Muscle of back (tissue), 13 donors: ENCODE results near the gene ELF5. TPM values are rescaled to one million over a fixed set of nuclear protein-coding genes. Genes with fewer than 3 reads are reported as not detected.

Experiments used
- DNase-seq, 3 donors: peaks; one replicate each; pipeline versions ENCODE4 v3.0.0 to v3.0.0-alpha.2; 2013
- long read RNA-seq, 9 donors: transcript quantifications; one replicate each; lab custom pipeline, GENCODE V29; 2026
- polyA plus RNA-seq, 10 donors: library from polyadenylated mRNA; unstranded; fragments of 120-200 nt; gene quantifications; one replicate each; pipeline ENCODE4 v1.2.1, GENCODE V29; 2013; ENCODE audit not compliant: insufficient read length in 10 of 10

Gene ELF5
- 1 to 10 TPM in 2 of 10 donors, not detected in 8; 3.5 to 9.4 TPM for polyA plus RNA-seq
- long read RNA-seq, donor 1, result 0 reads
- long read RNA-seq, donor 2, result 0 reads
- long read RNA-seq, donor 3, result 0 reads
- long read RNA-seq, donor 4, result 0 reads
- long read RNA-seq, donor 5, result 0 reads
- long read RNA-seq, donor 6, result 0 reads
- long read RNA-seq, donor 7, result 0 reads
- long read RNA-seq, donor 8, result 0 reads
- long read RNA-seq, donor 9, result 0 reads

GRCh38 chr11:34513682-34514449 lies at the start of gene ELF5:
Gene ELF5, minus strand, starts transcription at chr11:34513794. Its CDS starts 8,045 bp downstream, at chr11:34505749.
- no peak for DNase-seq

- no peak for DNase-seq
Measured at GRCh38 chr11:34562976-34563375, 49.4 kb upstream of the ELF5 start.

DNA sequence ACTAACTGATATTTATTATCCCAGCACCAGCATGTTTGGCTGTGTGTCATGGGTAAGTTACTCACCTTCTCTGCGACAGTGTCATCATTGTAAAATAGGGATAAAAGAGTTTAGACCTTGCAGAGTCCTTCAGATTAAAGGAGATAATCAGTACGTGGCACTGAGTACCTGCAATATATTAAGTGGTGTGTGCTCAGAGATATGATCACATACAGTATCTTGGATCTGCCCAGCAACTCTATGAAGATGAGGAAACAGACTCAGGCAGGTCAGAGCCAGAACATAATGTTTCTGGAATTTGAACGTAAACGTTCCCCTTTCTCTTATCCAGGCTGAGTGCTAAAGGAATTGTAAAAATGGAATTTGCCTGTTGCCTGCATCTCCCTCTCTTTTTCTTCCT lies 46.9 kb upstream of the ELF5 start:
- no peak for DNase-seq

DNA sequence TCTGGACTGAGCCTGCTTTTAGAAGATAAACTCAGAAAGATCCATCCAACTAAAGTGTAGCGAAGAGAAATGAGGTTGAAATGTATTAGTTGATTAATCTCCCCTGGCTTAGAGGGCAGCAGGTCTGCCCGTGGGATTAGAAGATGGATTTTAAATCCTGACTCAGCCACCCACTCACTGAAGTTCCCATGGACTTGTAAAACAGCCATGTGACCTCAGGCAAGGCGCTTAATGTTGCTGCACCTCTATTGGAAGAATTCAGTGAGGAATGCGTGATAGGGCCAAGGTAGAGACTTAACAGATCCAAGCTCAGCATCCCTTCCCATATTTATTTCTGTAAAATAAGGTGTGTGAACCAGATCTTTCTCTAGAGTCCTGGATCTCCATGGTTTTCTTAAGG lies 45.1 kb upstream of the ELF5 start:
- DNase-seq, result no peak

DNA sequence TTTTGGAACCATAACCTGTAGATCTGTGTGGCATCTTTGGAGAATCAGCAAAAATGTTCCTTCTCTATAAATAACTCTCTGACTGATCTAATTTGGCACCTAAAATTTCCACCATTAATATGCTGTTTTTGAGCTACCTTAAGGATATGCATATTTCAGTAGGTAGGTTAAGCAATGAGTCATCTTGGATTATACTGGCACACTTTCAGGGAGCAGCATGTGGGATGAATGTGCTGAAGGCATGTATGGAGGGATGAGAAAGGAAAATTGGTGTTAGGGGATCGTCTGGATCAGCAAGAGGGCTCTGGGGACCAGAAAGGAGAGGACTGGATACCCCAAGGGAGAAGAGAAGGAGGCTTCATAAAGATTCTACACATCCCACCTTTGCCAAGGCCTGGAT lies 44.6 kb upstream of the ELF5 start:
- no peak for DNase-seq

GRCh38 chr11:34552270-34552669 lies 38.7 kb upstream of the ELF5 start:
- peak in 1 of 3 donors; percentile 11 for DNase-seq

GRCh38 chr11:34549271-34549670 lies 35.7 kb upstream of the ELF5 start:
- no peak for DNase-seq

DNA sequence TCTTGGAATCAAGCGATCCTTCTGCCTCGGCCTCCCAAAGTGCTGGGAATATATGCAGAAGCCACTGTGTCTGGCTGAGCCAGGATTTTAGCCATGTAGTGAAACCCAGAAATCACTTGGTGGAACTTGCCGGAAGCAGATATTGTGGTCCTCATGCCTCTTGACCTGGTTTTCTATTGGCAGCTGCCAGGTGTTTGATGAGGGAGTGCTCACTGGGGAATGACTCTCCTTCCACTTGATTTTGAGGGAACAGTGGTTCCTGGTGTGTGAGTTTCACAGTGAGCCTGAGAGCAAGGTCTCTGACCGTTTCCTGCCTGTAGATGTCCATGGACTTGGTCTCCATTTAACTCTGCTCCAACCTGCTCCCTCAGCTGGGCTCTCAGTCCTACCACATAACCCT lies 34.7 kb upstream of the ELF5 start:
- DNase-seq, result no peak

DNA sequence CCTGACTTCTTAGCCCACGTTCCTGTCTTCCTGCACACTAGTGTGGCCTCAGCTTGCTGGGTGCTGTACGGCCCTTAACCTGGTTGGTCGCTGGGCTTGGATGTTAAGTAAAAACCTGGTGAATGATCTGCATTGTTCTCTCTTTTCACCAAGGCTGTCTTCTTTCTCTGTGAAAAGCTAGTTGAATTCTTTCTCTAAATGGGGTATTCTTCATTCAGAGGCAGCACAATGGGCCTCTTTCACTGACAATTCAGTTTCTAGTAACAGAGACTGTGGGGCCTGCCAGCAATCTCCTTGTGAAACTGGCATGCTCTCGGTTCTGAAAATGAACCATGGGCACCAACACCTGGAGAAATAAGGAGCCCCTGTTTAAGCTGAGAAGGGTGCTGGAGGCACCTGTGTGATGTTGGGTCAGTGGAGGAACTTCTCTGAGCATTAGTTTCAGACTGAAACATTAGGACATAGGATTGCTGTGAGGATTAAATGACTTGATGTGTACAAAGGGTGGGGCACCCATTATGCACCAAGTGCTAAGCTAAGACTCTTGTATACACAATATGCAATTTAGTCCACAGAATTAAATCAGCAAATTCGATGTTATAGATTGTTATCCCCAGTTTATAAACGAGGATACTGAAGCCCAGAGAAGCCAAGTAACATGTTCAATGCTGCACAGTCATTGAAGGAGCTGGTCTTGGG lies 33.1 kb upstream of the ELF5 start:
- no peak for DNase-seq

DNA sequence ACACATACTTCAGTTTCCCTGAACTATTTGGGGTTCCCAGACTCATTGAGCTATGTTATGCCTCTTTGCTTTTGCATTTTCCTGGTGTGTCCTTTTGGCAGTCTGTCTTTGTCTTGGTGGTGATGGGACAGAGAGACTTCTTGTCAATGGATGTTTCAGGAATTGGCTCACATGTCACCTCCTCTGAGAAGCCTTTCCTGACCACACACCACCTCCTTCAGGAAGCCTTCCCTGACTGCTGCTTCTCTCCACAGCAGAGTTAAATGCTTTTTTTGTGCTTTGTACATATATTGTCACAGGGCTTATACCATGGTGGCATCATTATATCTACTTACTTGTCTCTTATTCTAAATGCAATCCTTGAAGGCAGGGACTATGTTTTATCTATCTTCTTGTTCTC lies 28.5 kb upstream of the ELF5 start:
- DNase-seq, result no peak

DNA sequence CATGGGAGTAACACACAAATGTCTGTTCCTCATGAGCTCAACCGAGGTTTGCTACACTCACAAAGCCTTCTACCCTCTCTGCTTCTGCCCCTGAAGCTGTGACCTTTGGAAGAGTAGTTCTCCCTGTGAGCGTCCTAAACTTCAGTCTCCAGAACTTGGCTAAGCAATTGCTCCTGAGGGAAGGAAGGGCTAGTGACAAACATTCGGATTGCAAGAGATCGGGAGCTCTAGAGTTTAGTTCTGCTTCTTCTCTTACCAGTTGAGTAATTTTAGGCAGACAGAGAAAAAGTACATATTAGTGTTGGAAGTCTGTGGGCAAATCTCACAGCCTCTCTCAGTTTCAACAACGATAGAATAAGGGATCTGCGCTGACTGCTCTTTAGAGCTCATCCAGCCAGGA lies 27.3 kb upstream of the ELF5 start:
- DNase-seq, result no peak

DNA sequence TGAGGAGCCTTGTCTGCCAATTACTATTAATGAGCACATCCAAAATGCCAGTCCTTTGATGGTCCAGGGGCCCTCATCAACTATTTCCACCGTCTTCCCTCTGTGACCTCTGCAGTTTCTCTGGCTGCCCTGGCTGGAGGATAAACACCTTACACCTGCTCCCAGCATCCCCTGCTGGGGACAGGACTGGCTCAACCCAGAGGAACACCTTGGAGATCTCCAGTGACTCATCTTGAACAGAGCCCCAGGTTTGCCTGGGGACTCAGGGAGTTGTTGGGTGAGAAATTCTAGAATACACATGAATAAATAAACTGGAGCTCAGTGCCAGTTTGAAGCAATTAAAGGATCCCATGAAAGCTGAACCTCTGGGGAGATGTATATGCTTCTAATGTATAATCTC lies 24.0 kb upstream of the ELF5 start:
- DNase-seq, result no peak

DNA sequence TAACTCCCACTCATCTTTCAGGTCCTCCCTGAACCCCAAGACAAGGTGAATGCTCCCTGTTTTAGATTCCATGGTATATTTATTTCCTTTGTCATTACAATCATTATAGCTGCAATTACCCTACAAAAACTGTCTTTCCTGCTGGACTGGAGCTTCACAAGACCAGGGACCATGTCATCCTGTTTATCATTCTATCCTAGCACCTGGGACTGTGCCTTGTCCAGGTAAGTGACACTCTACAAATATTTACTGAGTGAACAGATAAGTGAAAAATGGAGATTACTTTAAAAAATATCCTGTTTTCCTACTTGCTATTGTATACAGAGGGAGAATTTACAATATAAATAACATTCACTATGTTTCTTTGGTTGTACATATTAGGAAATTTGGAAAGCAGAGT lies 22.5 kb upstream of the ELF5 start:
- no peak for DNase-seq

GRCh38 chr11:34534826-34535225 lies 21.2 kb upstream of the ELF5 start:
- DNase-seq, result no peak

GRCh38 chr11:34531663-34532062 lies 18.1 kb upstream of the ELF5 start:
- DNase-seq, result no peak

DNA sequence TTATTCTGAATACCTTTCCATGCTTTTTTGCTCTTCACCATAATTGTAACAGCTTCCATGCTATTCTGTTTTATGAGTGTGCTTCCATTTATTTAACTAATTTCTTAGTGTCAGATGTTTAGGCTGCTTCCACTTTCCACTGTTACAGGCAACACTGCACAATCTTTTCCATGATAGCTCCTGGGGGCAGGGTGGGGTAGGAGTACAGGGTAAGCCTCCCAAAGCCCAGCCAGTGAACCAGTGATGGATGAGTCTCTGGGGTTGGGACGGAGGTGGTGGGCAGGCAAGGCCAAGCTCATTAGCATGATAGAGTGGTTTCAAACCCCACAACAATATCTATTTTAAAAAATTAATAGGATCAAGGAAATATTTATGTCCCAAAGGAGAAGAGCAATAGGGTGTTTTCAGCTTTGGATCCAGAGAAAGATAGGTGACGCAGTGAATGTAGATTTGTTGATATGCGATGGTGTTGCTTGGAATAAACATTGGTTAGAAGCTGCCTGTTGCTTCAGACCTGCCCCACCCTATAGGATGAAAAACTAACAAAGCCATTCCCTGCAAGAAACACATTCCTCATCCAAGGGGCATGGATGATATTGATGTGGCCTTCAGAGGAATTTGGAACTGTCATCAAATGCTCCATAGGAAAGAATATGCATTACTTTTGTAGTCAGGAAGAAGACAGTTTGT lies 17.1 kb upstream of the ELF5 start:
- no peak for DNase-seq

DNA sequence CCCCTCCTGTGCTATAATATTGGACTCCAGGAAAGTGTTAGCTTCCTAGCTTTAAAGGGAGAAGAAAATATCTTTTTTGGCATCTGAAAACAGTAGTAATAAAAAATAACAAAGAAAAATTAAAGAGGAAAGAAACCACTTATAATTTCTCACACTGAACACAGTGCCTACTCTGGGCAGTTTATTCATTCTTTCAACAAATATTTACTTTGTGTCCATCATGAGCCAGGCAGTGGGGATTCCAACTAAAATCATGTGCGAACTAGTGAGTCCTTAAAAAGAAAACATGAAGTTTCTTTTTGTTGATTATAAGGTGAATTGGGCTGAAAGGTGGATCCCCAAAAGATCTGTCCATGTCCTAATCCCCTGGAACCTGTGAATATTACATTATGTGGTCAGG lies 16.0 kb upstream of the ELF5 start:
- no peak for DNase-seq

GRCh38 chr11:34528072-34528471 lies 14.5 kb upstream of the ELF5 start:
- no peak for DNase-seq

- DNase-seq, result no peak
Measured at GRCh38 chr11:34525888-34526657, 12.5 kb upstream of the ELF5 start.

GRCh38 chr11:34525098-34525497 lies 11.5 kb upstream of the ELF5 start:
- no peak for DNase-seq

- no peak for DNase-seq
Measured at GRCh38 chr11:34524696-34525095, 11.1 kb upstream of the ELF5 start.

DNA sequence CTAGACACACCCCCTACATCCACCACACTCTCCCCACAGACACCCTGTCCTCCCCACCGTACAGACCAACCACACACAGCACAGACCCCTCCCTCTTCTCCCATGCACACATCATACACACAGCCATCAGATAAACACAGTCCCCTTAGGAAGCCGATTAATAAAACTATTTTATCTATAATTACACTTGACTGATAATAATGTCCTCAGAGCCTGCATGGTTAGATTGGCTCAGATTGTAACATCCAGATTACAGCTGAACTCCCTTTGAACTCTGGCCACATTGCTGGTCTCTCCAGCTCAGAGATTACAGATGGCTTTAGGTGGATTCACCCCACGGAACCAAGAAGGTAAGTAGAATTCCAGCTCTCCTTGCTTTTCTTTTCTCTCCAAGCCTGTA lies 9.5 kb upstream of the ELF5 start:
- DNase-seq, result no peak
